ENCODE data around the gene C1GALT1C1L.

DNA sequence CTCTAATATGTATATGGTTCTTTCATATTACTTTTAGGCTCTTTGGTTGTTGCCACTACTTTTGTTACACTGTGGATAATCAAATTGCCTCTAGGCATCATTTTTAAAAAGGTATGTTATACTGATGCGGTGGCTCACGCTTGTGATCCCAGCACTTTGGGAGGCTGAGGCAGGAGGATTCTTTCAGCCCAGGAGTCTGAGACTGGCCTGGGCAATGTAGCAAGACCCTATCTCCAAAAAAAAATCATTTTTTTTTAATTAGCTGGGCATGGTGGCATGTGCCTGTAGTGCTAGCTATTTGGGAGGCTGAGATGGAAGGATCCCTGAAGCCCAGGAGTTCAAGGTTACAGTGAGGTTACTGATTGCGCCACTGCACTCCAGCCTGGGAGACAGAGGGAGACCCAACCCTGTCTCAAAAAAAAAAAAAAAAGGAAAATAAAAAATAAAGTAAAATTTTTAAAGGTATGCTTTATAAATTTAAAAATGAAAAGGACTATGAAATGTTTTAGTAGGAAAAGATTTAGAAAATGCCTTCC lies 49.5 kb upstream of the C1GALT1C1L start:
- TF ChIP-seq POLR2A (IDR thresholded peaks at IDR 0.05; ENCODE audit: low read depth, low read length), result no peak
- no peak for TF ChIP-seq POLR2AphosphoS5 (IDR thresholded peaks at IDR 0.05; ENCODE audit: low read depth, low read length)
- no peak for TF ChIP-seq TAF1 (IDR thresholded peaks at IDR 0.05; ENCODE audit: borderline replicate concordance, low read depth, low read length)
